Activated naive CD8-positive, alpha-beta T cell treated with anti-CD3 and anti-CD28 coated beads for 36 hours (primary cell): Measurements from ENCODE around the gene PTPRD. TPM values are rescaled to one million over a fixed set of nuclear protein-coding genes. Genes with fewer than 3 reads are reported as not detected.

Experiments used
- DNase-seq: peaks from one replicate; pipeline ENCODE4 v3.0.0; 2021
- H3K27ac Mint-ChIP-seq: one replicate; pipeline ENCODE4 v1.8.0; 2022; ENCODE audit warnings: mild to moderate bottlenecking, moderate library complexity, mixed read lengths
- H3K27me3 Mint-ChIP-seq: one replicate; pipeline ENCODE4 v1.8.0; 2022; ENCODE audit warnings: mild to moderate bottlenecking, mixed read lengths
- H3K36me3 Mint-ChIP-seq: one replicate; pipeline ENCODE4 v1.8.0; 2021; ENCODE audit warnings: mild to moderate bottlenecking, mixed read lengths
- H3K4me1 Mint-ChIP-seq: one replicate; pipeline ENCODE4 v1.8.0; 2021; ENCODE audit warnings: mixed read lengths
- H3K4me3 Mint-ChIP-seq: one replicate; pipeline ENCODE4 v1.8.0; 2022; ENCODE audit warnings: mild to moderate bottlenecking, moderate library complexity, mixed read lengths
- H3K9me3 Mint-ChIP-seq: one replicate; pipeline ENCODE4 v1.8.0; 2022; ENCODE audit warnings: mixed read lengths
- total RNA-seq, 2 experiments: library from RNA; stranded (reverse); gene quantifications; one replicate each; pipeline ENCODE4 v1.2.3, GENCODE V29; 2021

Gene PTPRD
- under 1 TPM; 0.16 to 0.18 TPM for total RNA-seq

- DNase-seq, result peak; percentile 44
- no peaks in the 10 kb centered on the region for H3K9me3 Mint-ChIP-seq
- H3K36me3 Mint-ChIP-seq, result peaks cover 3% of the 10 kb centered on the region
- peaks cover 4% of the 10 kb centered on the region for H3K4me1 Mint-ChIP-seq
- no peak within 1 kb of the TSS for H3K27ac Mint-ChIP-seq
- peak within 1 kb of the TSS; percentile 69 for H3K4me3 Mint-ChIP-seq
- peaks cover 46% of the 10 kb centered on the region for H3K27me3 Mint-ChIP-seq
Observed at GRCh38 chr9:10612641-10613398, at the start of gene PTPRD. Gene PTPRD (minus strand): TSS chr9:10613002.

DNA sequence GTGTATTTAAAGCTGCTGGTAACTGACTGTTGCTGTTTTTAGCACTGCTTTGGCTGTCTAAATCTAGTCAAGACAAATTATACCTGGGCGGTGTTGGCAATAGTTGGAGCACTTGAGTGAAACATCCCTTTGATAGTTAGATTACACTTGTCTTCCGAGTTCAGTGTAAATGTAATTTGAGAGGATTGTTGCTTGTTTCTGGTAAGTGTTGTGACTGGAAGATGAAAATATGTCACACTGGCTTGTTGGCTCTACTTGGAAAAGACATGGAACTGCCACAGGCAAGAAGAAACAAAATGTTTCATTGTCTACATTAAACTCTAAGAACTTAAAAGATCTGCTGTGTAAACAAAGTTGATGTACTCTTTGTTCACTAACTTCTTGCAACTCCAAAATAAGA, 49.2 kb upstream of the PTPRD start:
- Mint-ChIP-seq H3K27ac (no peak overlapping the region), H3K36me3 (no peaks in the 10 kb centered on the region), H3K4me3 (no peak overlapping the region), H3K4me1 (no peaks in the 10 kb centered on the region), H3K27me3 (no peaks in the 10 kb centered on the region), H3K9me3 (peaks cover 6% of the 10 kb centered on the region)
- DNase-seq, result no peak

DNA sequence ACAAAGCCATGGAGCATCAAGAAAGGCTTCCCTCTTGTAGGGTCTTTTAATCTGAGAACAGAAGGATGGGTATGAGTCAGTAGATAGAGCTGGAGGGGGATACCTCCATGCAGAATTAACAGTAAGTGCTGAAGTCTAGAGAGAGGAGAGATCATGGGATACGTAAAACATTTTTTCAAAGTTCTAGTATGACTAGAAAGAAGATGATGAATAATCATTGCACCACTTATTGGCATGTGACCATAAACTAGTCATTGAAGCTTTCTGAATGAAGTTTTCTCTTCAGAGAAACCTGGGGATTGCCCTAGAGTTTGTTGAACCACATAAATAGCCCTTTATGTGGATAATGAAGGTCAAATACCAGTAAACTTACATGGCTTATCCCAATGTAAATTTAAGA, 48.6 kb upstream of the PTPRD start:
- Mint-ChIP-seq H3K4me3 (no peak overlapping the region), H3K36me3 (no peaks in the 10 kb centered on the region), H3K4me1 (no peaks in the 10 kb centered on the region), H3K27ac (no peak overlapping the region), H3K9me3 (peaks cover 6% of the 10 kb centered on the region), H3K27me3 (no peaks in the 10 kb centered on the region)
- no peak for DNase-seq

- Mint-ChIP-seq H3K27me3 (no peaks in the 10 kb centered on the region), H3K4me1 (no peaks in the 10 kb centered on the region), H3K9me3 (peaks cover 13% of the 10 kb centered on the region), H3K4me3 (no peak overlapping the region), H3K36me3 (no peaks in the 10 kb centered on the region), H3K27ac (no peak overlapping the region)
- DNase-seq, result no peak
Observed at GRCh38 chr9:10651012-10651411, 38.2 kb upstream of the PTPRD start.

DNA sequence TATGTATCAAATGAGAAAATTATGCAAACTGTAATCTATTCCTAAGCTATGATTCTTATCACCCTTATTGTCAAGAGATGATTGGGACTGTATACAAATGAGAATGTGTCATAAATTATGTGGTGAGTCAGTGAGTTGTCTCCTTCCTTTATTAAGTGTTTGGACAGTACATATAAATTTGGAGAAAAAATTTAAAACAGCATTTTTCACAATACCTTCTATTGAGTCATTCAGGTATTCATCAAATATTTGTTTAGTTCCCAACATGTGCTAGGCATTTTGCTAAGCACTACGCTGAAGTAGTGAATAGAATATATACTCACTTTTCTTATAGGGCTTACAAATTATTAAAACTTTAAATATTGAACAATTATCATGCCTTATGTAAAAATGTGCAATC, 36.3 kb upstream of the PTPRD start:
- Mint-ChIP-seq H3K27me3 (no peaks in the 10 kb centered on the region), H3K4me3 (no peak overlapping the region), H3K36me3 (no peaks in the 10 kb centered on the region), H3K4me1 (no peaks in the 10 kb centered on the region), H3K9me3 (peaks cover 13% of the 10 kb centered on the region), H3K27ac (no peak overlapping the region)
- DNase-seq, result no peak

DNA sequence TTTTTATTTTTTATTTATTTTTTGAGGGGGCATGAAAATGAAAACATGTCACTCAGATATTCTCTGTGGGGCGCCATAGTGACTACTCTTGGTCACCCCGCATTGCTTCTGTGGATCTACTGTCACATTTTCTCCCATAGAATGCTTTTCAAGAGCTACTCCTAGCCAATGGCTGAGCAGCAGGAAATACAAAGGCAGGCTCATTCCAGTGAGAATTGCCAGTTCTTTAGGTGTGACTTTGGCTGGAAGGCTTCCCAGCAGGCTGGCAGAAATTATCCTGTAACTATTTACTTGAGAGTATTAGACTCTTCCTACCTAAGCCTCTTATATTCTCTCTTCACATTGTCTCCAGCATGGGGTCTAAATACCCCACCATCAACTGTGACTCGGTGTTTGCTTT, 21.0 kb upstream of the PTPRD start:
- DNase-seq, result no peak
- no peaks in the 10 kb centered on the region for H3K36me3 Mint-ChIP-seq
- H3K27ac Mint-ChIP-seq, result no peak overlapping the region
- no peaks in the 10 kb centered on the region for H3K27me3 Mint-ChIP-seq
- no peaks in the 10 kb centered on the region for H3K4me1 Mint-ChIP-seq
- no peaks in the 10 kb centered on the region for H3K9me3 Mint-ChIP-seq
- H3K4me3 Mint-ChIP-seq, result no peak overlapping the region

DNA sequence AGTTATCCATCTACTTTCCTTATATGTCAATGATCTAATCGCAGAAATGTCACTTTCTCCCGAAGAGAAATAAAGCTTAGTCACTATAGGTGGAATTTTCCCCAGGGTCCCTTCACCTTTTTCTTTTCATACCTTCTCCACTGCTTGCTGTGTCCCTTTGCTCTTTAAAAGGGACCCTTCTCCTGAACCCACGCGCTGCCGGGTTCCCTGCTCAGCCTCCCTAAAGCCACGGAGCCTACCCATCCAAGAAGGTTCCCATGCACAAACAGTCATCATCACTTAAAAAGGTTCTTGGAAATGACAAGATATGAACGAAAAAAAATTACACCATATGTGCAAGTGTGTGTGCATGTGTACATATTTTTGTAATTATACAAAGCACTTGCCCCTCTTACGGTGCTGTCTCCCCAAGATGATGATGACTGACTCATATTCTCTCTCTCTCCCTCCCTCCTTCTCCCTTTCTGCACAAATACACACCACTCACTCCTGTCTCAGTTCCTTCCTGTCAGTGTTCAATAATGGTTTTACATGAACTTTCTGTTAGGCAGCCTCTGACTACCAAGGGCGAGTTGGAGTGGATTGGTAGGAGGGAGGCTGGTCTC, 1.5 kb upstream of the PTPRD start:
- H3K4me3 Mint-ChIP-seq, result no peak overlapping the region
- peaks cover 3% of the 10 kb centered on the region for H3K36me3 Mint-ChIP-seq
- no peak for DNase-seq
- H3K27ac Mint-ChIP-seq, result no peak overlapping the region
- peaks cover 4% of the 10 kb centered on the region for H3K4me1 Mint-ChIP-seq
- no peaks in the 10 kb centered on the region for H3K9me3 Mint-ChIP-seq
- peaks cover 46% of the 10 kb centered on the region for H3K27me3 Mint-ChIP-seq

DNA sequence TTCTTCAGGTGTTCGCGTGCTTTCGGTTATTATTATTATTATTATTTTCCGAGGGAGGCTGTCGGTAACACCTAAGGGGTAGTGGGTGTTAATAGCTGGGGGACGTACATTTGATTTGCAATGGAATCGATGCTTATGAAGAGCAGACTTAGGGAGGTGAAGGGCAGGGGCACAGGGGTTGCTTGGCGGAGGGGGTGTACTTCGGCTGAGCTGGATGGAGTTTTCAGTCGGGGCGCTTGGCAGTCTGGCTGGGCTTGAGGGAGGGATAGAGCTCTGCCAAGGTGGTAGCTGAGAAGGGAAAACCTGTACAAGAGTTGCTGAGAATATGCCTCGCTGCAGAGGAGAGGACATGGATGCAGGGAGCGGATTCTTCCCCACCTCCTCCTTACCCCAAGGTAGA, 617 bp upstream of the PTPRD start:
- Mint-ChIP-seq H3K27ac (no peak overlapping the region), H3K27me3 (peaks cover 46% of the 10 kb centered on the region), H3K4me3 (no peak overlapping the region), H3K4me1 (peaks cover 4% of the 10 kb centered on the region), H3K36me3 (peaks cover 3% of the 10 kb centered on the region), H3K9me3 (no peaks in the 10 kb centered on the region)
- no peak for DNase-seq

GRCh38 chr9:10605388-10605787, 7.4 kb downstream of the PTPRD start:
- no peaks in the 10 kb centered on the region for H3K4me1 Mint-ChIP-seq
- H3K36me3 Mint-ChIP-seq, result no peaks in the 10 kb centered on the region
- H3K9me3 Mint-ChIP-seq, result no peaks in the 10 kb centered on the region
- no peak overlapping the region for H3K27ac Mint-ChIP-seq
- no peak for DNase-seq
- H3K27me3 Mint-ChIP-seq, result no peaks in the 10 kb centered on the region
- H3K4me3 Mint-ChIP-seq, result no peak overlapping the region

DNA sequence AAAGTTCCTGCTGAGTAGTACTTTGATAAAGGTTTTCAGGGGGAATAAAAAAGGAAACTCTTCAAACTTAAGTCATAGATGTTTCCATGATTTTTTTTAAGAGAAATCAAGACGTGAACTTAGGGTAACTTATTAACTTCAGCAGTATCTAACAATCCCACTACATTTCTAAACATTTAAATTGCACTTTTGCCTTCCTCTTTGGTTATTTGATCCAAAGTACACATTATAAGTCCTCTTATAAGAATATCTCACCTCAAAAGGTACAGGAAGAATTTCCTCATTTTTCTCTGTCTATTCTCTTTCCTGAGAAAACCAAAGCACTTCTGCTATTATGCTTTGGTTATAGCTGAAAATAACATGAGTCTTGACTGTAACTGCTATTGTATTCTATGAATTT, 7.9 kb downstream of the PTPRD start:
- no peak for DNase-seq

DNA sequence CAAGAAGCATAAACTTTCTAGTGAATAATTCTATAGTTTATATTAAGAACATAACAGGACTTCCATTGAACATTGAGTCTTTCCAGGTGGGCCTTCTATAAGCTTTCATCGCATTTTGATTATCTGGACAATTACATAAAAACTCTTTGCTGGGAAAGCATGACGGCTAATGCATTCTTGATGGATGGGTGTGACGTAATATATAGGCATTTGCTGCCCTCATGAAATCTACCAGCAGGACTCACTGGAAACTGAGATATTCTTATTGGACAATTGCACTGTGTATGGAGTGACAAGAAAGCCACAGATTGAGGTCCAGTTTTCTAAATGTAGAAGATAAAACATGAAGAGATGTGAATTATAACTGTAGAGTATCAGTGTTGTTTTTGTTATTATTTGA, 15.0 kb downstream of the PTPRD start:
- no peaks in the 10 kb centered on the region for H3K4me1 Mint-ChIP-seq
- no peak for DNase-seq
- no peak overlapping the region for H3K27ac Mint-ChIP-seq
- H3K27me3 Mint-ChIP-seq, result no peaks in the 10 kb centered on the region
- no peaks in the 10 kb centered on the region for H3K36me3 Mint-ChIP-seq
- no peak overlapping the region for H3K4me3 Mint-ChIP-seq
- peaks cover 2% of the 10 kb centered on the region for H3K9me3 Mint-ChIP-seq

More for the DNA sequence above, 7.9 kb downstream of the PTPRD start:
- Mint-ChIP-seq H3K27me3 (no peaks in the 10 kb centered on the region), H3K4me1 (no peaks in the 10 kb centered on the region), H3K27ac (no peak overlapping the region), H3K4me3 (no peak overlapping the region), H3K9me3 (no peaks in the 10 kb centered on the region), H3K36me3 (no peaks in the 10 kb centered on the region)

GRCh38 chr9:10594482-10594881, 18.3 kb downstream of the PTPRD start:
- Mint-ChIP-seq H3K9me3 (peaks cover 10% of the 10 kb centered on the region), H3K4me1 (no peaks in the 10 kb centered on the region), H3K36me3 (no peaks in the 10 kb centered on the region), H3K27me3 (no peaks in the 10 kb centered on the region), H3K27ac (no peak overlapping the region), H3K4me3 (no peak overlapping the region)
- DNase-seq, result no peak

GRCh38 chr9:10586407-10586806, 26.4 kb downstream of the PTPRD start:
- Mint-ChIP-seq H3K27ac (no peak overlapping the region), H3K4me3 (no peak overlapping the region), H3K36me3 (no peaks in the 10 kb centered on the region), H3K27me3 (no peaks in the 10 kb centered on the region), H3K9me3 (peaks cover 8% of the 10 kb centered on the region), H3K4me1 (no peaks in the 10 kb centered on the region)
- DNase-seq, result no peak

DNA sequence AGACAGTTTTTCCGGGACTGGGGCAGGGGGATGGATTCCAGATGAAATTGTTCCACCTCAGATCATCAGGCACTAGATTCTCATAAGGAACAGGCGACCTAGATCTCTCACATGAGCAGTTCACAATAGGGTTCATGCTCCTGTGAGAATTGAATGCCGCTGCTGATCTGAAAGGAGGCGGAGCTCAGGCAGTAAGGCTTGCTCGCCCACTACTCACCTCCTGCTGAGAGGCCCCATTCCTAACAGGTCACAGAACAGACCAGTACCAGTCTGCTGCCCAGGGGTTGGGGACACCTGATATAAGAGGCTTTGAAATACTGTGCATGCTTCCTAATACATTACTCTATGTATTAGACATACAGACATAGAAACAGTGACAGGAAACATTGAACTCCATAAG, 41.1 kb downstream of the PTPRD start:
- Mint-ChIP-seq H3K9me3 (peaks cover 9% of the 10 kb centered on the region), H3K27ac (no peak overlapping the region), H3K4me3 (no peak overlapping the region), H3K4me1 (no peaks in the 10 kb centered on the region), H3K36me3 (no peaks in the 10 kb centered on the region), H3K27me3 (no peaks in the 10 kb centered on the region)
- no peak for DNase-seq

GRCh38 chr9:10566848-10567247, 46.0 kb downstream of the PTPRD start:
- Mint-ChIP-seq H3K36me3 (no peaks in the 10 kb centered on the region), H3K27ac (no peak overlapping the region), H3K4me3 (no peak overlapping the region), H3K27me3 (no peaks in the 10 kb centered on the region), H3K9me3 (peaks cover 7% of the 10 kb centered on the region), H3K4me1 (no peaks in the 10 kb centered on the region)
- no peak for DNase-seq
